IPS DF 4.7 (cell line): ENCODE data around the gene OR5V1.
"Not testable (repeated sequence)": the region's sequence is repeated elsewhere in the genome, so short reads cannot be mapped to it uniquely, and the experiment has no call there.

Experiments used
- DNase-seq: peaks from one replicate; pipeline ENCODE4 v3.0.0-alpha.2; 2013; ENCODE audit warnings: low spot score; ENCODE audit errors: extremely low read depth

Gene OR5V1

GRCh38 chr6:29368765-29369164 lies at the start of gene OR5V1:
TSS of gene OR5V1 (minus strand) at chr6:29368865. CDS start at chr6:29356195, 12,670 bp downstream.
- no peak for DNase-seq

- no peak for DNase-seq
Measured at GRCh38 chr6:29414588-29414987, 45.9 kb upstream of the OR5V1 start, which contains the start of gene OR12D1. TSS of gene OR12D1 (plus strand) at chr6:29414928.

DNA sequence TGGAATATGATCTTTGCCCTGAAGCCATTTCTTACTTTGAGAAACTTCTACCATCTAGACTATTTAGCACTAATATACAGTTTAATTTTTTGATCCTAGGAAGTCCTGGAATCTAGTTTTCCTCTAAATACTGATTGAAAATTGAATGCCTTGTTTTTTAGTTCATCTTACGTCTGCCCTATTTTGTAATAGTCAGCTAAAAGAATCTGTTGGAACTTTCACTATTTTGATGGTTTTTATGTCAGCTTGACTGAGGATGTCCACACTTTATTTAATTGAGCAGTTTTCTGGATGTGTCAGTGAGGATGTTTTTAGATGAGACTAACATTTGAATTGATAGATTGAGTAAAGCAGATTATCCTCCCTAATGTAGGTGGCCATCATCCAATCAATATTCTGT lies 35.1 kb upstream of the OR5V1 start:
- DNase-seq = no peak

DNA sequence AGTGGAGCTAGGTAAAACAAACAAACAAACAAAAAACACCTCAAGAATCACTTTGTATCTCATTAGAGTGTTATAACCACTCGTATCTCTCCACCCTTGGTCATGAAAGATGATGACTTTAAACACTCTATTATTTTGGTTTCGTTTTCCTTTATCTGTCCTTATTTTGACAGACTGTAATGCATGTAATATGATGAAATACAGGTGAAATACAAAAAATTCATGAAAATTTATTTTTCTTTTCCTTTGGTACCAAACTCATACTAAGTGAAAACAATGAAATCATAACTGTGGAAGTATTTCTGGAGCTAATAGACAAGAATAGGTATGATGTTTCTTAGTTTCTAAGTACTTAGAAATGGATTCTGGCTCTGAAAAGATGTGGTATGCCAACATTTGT lies 30.9 kb upstream of the OR5V1 start:
- DNase-seq = no peak

DNA sequence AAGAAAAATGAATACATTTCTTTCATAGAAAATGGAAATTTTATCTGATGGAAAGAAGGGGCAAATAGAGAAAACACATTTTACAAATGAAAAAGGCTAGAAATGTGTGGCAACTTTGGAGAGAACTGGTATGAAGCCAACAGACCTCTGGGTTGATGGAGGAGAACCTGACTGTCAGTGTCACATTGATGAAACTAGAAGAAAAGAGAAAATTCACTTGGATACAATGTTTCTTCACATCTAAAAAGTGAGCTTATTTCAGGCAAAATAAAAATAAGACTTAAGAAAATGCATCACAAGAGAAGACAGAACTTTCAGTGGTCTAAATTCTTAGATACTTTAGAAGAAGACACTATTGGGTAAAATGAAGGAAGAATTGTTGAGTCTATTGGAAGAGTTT lies 26.7 kb upstream of the OR5V1 start, which contains the start of gene OR12D2:
TSS of gene OR12D2 (plus strand) at position 301 of the 400 bp plus-strand sequence. CDS start 1,069 bp downstream, outside the sequence.
- DNase-seq = no peak

- DNase-seq = no peak
Measured at GRCh38 chr6:29388533-29388932, 19.9 kb upstream of the OR5V1 start.

- no peak for DNase-seq
Measured at GRCh38 chr6:29376003-29376402, 7.3 kb upstream of the OR5V1 start.

DNA sequence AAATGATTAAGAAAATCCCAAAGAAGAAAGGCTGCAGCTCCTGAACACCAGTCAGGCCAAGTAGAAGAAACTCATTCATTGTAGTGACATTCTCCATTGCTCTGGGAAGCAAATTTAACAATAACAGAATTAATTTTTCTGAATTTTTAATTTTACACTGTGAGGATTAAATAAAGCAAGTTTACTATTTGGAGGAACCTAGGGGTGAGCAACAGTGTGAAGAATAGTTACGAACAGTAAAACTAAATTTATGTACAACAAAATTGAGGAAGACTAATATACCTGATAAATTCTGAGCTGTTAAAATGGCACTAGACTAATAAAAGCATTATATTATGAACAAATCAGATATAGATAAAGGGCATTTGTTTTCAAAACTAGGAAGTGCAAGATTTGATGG lies 6.5 kb upstream of the OR5V1 start, which contains the start of gene OR12D3:
TSS of gene OR12D3 (minus strand) at position 101 of the 400 bp plus-strand sequence. CDS start at position 97, 4 bp downstream.
- DNase-seq = no peak

- DNase-seq = no peak
Measured at GRCh38 chr6:29355603-29356002, 13.1 kb downstream of the OR5V1 start.

DNA sequence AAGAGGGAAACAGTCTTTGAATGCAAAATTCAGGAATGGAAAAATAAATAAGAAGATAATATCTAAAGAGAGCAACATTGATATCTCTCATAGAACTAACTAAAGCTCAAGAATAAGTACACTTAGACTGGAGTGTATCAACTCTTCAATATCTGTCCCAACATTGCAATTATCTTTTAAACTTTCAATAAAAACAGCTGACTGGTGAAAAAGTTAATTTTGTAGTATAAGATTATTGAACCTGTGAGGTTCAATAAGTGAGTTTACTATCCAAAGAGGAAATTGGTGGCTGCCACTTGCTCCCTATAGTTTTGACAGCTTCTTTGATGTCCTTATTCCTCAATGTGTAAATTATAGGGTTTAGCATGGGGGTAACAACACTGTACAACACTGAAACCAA lies 13.7 kb downstream of the OR5V1 start:
- DNase-seq = no peak

GRCh38 chr6:29349348-29349747 lies 19.3 kb downstream of the OR5V1 start:
- not testable (repeated sequence) for DNase-seq

DNA sequence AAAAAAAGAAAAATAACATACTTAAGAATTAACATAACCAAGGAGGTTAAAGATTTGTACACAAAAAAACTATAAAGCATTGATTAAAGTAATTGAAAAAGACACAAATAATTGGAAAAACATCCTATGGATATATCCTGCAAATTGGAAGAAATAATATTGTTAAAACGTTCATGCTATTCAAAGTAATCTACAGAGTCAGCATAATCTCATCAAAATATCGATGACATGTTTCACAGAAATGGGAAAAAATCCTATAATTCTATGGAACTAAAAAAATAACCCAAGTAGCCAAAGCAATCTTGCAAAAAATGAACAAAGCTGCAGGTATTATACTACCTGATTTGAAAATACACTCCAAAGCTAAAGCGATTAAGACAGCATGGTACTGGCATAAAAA lies 23.3 kb downstream of the OR5V1 start:
- no peak for DNase-seq

DNA sequence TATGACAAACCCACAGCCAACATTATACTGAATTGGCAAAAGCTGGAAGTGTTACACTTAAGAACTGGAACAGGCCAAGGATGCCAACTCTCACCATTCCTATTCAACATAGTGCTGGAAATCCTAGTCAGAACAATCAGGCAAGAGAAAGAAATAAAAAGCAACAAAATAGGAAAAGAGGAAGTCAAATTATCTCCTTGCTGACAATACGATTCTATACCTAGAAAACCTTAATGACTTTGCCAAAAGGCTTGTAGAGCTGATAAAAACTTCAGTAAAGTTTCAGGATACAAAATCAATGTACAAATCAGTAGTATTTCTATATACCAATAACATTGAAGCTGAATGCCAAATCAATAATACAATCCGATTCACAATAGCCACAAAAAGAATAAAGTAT lies 32.4 kb downstream of the OR5V1 start:
- DNase-seq = no peak

GRCh38 chr6:29332676-29333075 lies 36.0 kb downstream of the OR5V1 start:
- no peak for DNase-seq

DNA sequence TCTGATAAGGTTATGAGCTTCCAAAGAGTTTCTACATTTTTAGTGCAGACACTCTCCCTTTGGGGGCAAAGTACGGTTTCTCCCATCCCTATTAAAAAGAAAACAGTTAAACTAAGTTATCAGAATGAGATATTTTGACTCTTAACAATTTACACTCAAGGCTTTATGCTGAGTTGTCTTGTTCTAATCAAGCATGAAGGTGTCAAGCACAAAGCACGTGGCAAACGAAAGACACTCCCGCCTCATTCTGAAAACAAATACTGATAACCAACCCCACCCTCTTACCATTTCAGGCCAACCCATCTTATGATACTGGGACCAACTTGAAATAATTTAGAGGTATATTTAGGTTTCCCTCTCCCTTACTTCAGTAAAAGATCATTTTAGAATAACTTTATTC lies 42.9 kb downstream of the OR5V1 start:
- DNase-seq = no peak

DNA sequence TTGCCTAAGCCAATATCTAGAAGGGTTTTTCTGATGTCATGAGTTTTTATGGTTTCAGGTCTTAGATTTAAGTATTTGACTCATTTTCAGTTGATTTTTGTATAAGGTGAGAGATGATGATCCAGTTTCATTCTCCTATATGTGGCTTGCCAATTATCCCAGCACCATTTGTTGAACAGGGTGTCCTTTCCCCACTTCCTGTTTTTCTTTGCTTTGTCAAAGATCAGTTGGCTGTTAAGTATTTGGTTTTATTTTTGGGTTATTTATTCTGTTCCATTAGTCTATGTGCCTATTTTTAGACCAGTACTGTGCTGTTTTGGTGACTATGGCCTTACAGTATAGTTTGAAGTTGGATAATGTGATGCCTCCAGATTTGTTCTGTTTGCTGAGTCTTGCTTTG lies 45.3 kb downstream of the OR5V1 start:
- not testable (repeated sequence) for DNase-seq

DNA sequence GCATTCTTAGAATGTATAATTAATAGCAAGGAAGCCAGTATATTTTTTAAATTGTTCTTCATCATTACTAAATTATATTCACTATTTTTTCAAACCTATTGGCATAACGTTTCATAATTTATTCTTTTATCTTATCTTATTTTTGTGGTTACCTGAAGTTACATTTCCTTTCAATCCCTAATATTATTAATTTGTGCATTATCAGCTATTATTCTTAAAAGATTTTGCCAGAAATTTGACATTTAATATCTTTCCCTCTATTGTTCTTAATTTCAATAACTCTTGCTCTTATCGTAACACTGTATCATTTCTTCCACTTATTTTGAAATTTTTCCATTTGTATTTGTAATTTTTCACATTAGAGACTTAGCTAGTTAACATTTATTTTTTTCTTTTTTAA lies 48.7 kb downstream of the OR5V1 start:
- no peak for DNase-seq
